Motor neuron (in vitro differentiated cells): Measurements from ENCODE around the gene OR9Q1. TPM values are rescaled to one million over a fixed set of nuclear protein-coding genes. Genes with fewer than 3 reads are reported as not detected.
"Not testable (repeated sequence)": the region's sequence is repeated elsewhere in the genome, so short reads cannot be mapped to it uniquely, and the experiment has no call there.

Experiments used
- ATAC-seq, 8 experiments: fragments of 200-7000 bp; cut with Tn5 transposase; replicated peaks in 6 of 8; 2 replicates each; pipeline ENCODE4 v1.8.0; 2021; ENCODE audit warnings: mild to moderate bottlenecking in 8 of 8, moderate library complexity in 8 of 8
- H3K27ac ChIP-seq, 2 donors: fragments of 250-450 bp; sonication (Bioruptor Pico); 2 replicates each; pipeline ENCODE4 v1.9.0; 2021; ENCODE audit warnings: antibody characterized with exemption in 2 of 2, mild to moderate bottlenecking in 2 of 2, moderate library complexity in 1 of 2
- H3K4me1 ChIP-seq, 2 donors: fragments of 250-450 bp; sonication (Bioruptor Pico); replicated peaks in 1 of 2; 2 replicates each; pipeline ENCODE4 v1.6.1; 2021; ENCODE audit warnings: antibody characterized with exemption in 2 of 2, mild to moderate bottlenecking in 2 of 2, moderate library complexity in 1 of 2
- H3K4me3 ChIP-seq, 5 donors: fragments of 250-450 bp; sonication (Bioruptor Pico); 2 replicates each; pipeline ENCODE4 v1.9.0; 2021; ENCODE audit warnings: antibody characterized with exemption in 5 of 5, mild to moderate bottlenecking in 5 of 5, moderate library complexity in 4 of 5
- WGBS, 10 experiments: fragments of 450-650 bp; shearing (Covaris generic); methylation state at CpG; one replicate each; pipeline ENCODE4 v1.0.0; 2022; 5-methylcytosine and 5-hydroxymethylcytosine counted together
- in situ Hi-C, 9 experiments: fragments of 400-800 bp; cut with MboI; loops; one replicate each; pipeline ENCODE4 v1.15.0; 2021; ENCODE audit warnings: low sequenced_read_pairs in 9 of 9, low pct_unique_long_range_greater_than_20kb in 2 of 9; ENCODE audit not compliant: unreplicated experiment in 9 of 9
- total RNA-seq, 8 experiments: library from RNA; unstranded; fragments of 300-600 nt; gene quantifications; 2 replicates each; pipeline versions ENCODE4 v1.2.3 to v1.2.4, GENCODE V29; 2022

OR9Q1 gene
- total RNA-seq, 8 experiments from 2014 or later, result 0.09 to 0.33 TPM; not detected in 6

GRCh38 chr11:58178444-58178843 is 154.8 kb downstream of the OR9Q1 start:
- ATAC-seq, result no peak
- Histone ChIP-seq H3K27ac (no peak overlapping the region), H3K4me3 (no peak overlapping the region), H3K4me1 (no peaks in the 10 kb centered on the region)
- in situ Hi-C loops, result no loop called here
- WGBS, 10 experiments, result 13 to 100% (median 70%) methylated on average over 1 to 6 of the region's 6 CpGs; no CpG with 5 or more reads in 1 of the 10 experiments

GRCh38 chr11:58179648-58180047 is 156.0 kb downstream of the OR9Q1 start:
- Histone ChIP-seq H3K4me1 (no peaks in the 10 kb centered on the region), H3K4me3 (no peak overlapping the region), H3K27ac (no peak overlapping the region)
- WGBS, 10 experiments, result 27 to 100% (median 68%) methylated on average over 2 to 6 of the region's 7 CpGs; no CpG with 5 or more reads in 2 of the 10 experiments
- in situ Hi-C loops, result no loop called here
- no peak for ATAC-seq

DNA sequence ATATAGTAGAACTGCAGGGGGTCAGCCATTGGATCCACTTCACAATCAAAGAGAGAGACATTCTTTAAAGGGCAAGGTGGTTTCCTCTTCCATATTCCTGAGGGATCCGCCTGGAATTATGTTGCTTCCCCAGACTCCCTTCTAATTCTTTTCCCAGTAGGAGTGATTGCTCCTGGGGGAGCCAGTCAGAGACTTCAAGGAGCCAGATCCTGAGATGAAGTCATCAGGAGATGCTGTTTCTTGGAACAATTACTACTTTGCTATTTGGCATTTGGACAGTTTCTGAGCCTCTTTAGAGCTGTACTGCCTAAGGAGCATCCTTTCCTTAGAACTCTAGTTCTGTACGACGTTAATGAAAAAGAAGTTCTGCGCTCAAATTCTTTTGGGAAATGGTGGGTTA is 163.3 kb downstream of the OR9Q1 start:
- 8 to 100% (median 83%) methylated on average over 1 to 4 of the region's 4 CpGs; no CpG with 5 or more reads in 1 of the 10 experiments for WGBS, 10 experiments
- in situ Hi-C loops, result no loop called here

DNA sequence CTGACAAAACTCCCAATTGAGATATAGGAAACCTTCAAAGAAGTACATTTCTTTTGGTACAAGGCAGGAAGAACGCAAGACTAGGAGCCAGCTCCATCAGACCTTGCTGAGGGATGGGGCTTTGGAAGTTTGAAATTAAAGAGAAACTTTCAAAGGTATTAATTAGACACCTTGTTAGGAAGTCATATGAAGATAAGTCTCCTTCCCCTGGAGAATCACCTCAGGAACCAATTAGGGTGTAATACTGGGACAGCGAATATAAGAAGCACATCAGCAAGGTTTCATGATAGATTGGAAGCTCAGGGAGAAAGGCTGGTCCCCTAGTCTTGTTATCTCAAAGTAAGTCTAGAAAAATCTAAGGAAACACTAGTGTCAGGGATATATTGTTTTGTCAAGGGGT is 165.1 kb downstream of the OR9Q1 start, which contains the start of gene OR9Q2:
OR9Q2 (plus strand) TSS at position 301 of the 400 bp plus-strand sequence. CDS start 1,421 bp downstream, outside the sequence.
- ATAC-seq, result no peak
- in situ Hi-C loops, result no loop called here
- no peaks in the 10 kb centered on the region for H3K4me1 ChIP-seq
- no peak within 1 kb of the TSS for H3K4me3 ChIP-seq
- H3K27ac ChIP-seq, result no peak within 1 kb of the TSS
- WGBS, 10 experiments, result 0 to 83% (median 77%) methylated on average over 1 to 2 of the region's 2 CpGs; no CpG with 5 or more reads in 4 of the 10 experiments

More for the DNA sequence above, 163.3 kb downstream of the OR9Q1 start:
- Histone ChIP-seq H3K4me3 (no peak overlapping the region), H3K4me1 (no peaks in the 10 kb centered on the region), H3K27ac (no peak overlapping the region)
- ATAC-seq, result no peak

DNA sequence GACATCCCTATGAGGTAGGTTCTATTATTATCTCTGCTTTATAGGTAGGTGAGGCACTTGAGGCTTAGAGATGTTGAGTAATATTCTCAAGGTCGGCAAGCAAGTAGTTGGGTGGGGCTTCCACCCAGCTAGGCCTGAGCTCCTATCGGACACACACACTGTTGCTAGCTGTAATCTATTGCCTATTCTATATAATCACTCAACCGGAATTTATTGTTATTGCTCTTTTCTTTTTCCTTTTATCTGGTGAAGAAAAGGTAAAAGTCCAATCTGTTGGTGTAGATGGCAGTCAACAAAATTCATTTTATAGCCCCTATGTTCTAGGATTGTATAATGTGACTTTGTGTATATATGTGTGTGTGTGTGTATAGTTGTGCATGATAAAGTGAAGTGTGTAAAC is 168.5 kb downstream of the OR9Q1 start:
- Histone ChIP-seq H3K4me3 (no peak overlapping the region), H3K27ac (no peak overlapping the region), H3K4me1 (no peaks in the 10 kb centered on the region)
- ATAC-seq, result peak in 3 of 8 experiments; percentile 40 to 53 (median 43)
- in situ Hi-C loops, result no loop called here
- WGBS, 10 experiments, result 0 to 58% (median 24%) methylated on average over 1 to 3 of the region's 3 CpGs; no CpG with 5 or more reads in 4 of the 10 experiments

GRCh38 chr11:58193391-58193790 is 169.7 kb downstream of the OR9Q1 start:
- no peak overlapping the region for H3K4me3 ChIP-seq

GRCh38 chr11:58195939-58196338 is 172.3 kb downstream of the OR9Q1 start:
- no peak overlapping the region for H3K4me3 ChIP-seq
- in situ Hi-C loops, result no loop called here
- no peak for ATAC-seq
- 0 to 100% (median 80%) methylated on average over 1 to 2 of the region's 2 CpGs; no CpG with 5 or more reads in 2 of the 10 experiments for WGBS, 10 experiments
- no peak overlapping the region for H3K27ac ChIP-seq
- no peaks in the 10 kb centered on the region for H3K4me1 ChIP-seq

More at GRCh38 chr11:58193391-58193790, 169.7 kb downstream of the OR9Q1 start:
- no peak overlapping the region for H3K27ac ChIP-seq
- in situ Hi-C loops, result no loop called here
- H3K4me1 ChIP-seq, result no peaks in the 10 kb centered on the region
- ATAC-seq, result no peak

DNA sequence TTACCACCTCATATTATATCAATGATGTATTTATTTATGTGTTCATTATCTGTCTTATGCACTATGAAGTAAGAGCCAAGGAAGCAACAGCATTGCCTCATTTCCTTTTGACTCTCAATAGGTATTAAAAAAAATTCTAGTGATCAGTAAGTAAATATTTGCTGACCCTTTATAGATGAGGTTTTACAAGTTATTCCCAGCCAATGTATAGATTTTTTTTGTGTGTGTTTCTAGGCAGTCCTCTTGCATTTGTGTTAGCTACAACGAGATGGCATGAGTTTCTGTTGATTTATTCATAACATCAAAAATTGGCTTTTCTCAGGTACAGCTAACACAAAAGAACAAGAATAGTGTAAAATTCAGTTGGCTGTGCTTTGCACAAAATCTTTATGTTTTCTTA is 175.6 kb downstream of the OR9Q1 start:
- no peak overlapping the region for H3K4me3 ChIP-seq
- no peaks in the 10 kb centered on the region for H3K4me1 ChIP-seq
- ATAC-seq, result no peak
- no peak overlapping the region for H3K27ac ChIP-seq
- in situ Hi-C loops, result no loop called here
- WGBS, 10 experiments, result 0 to 75% (median 51%) methylated on average over 1 of the region's 1 CpG; no CpG with 5 or more reads in 2 of the 10 experiments

DNA sequence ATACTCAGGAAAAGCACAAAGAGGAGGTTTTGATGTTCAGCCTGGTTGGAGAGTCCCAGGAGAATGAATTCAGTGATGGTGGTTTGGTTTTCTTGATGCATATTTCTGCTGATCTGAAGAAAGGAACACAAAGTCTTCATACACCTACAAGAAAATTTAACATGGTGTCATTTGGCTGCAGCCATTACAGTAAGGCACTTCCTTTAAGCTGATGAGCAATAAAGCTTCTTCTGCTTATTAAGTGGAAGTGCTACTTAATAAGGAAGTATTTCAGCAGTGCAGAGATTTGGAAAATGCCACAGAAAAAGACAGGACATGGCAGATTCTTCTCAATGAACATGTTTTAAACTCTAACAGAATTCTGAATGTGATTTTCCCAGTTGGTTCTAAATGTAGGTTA is 180.4 kb downstream of the OR9Q1 start, which contains the start of gene OR1S2:
OR1S2 (minus strand) TSS at position 101 of the 400 bp plus-strand sequence; CDS start at position 101, 0 bp downstream.
- in situ Hi-C loops, result no loop called here
- ATAC-seq, result no peak
- H3K27ac ChIP-seq, result no peak within 1 kb of the TSS
- H3K4me3 ChIP-seq, result no peak within 1 kb of the TSS
- no peaks in the 10 kb centered on the region for H3K4me1 ChIP-seq

- H3K27ac ChIP-seq, H3K4me3 ChIP-seq, ATAC-seq, H3K4me1 ChIP-seq, in situ Hi-C loops: not testable (repeated sequence)
- WGBS, 10 experiments, result no CpG with 5 or more reads among the region's 2 CpGs
These were observed 188.7 kb downstream of the OR9Q1 start, which contains the start of gene OR1S1 for GRCh38 chr11:58212420-58212819. TSS of gene OR1S1 (plus strand) at chr11:58212720.

GRCh38 chr11:58216476-58216875 is 192.8 kb downstream of the OR9Q1 start:
- no peak overlapping the region for H3K4me3 ChIP-seq
- no peak for ATAC-seq
- H3K27ac ChIP-seq, result no peak overlapping the region
- in situ Hi-C loops, result no loop called here
- H3K4me1 ChIP-seq, result peaks cover 2 to 3% of the 10 kb centered on the region in 2 donors

- no peak overlapping the region for H3K27ac ChIP-seq
- WGBS, 10 experiments, result 0 to 89% (median 70%) methylated on average over 3 to 7 of the region's 7 CpGs
- ATAC-seq, result peak in 4 of 8 experiments; percentile 76 to 100 (median 99)
- in situ Hi-C loops, result no loop called here
- H3K4me1 ChIP-seq, result peaks cover 2 to 3% of the 10 kb centered on the region in 2 donors
- H3K4me3 ChIP-seq, result no peak overlapping the region
These were observed 199.0 kb downstream of the OR9Q1 start for GRCh38 chr11:58222721-58223120.

DNA sequence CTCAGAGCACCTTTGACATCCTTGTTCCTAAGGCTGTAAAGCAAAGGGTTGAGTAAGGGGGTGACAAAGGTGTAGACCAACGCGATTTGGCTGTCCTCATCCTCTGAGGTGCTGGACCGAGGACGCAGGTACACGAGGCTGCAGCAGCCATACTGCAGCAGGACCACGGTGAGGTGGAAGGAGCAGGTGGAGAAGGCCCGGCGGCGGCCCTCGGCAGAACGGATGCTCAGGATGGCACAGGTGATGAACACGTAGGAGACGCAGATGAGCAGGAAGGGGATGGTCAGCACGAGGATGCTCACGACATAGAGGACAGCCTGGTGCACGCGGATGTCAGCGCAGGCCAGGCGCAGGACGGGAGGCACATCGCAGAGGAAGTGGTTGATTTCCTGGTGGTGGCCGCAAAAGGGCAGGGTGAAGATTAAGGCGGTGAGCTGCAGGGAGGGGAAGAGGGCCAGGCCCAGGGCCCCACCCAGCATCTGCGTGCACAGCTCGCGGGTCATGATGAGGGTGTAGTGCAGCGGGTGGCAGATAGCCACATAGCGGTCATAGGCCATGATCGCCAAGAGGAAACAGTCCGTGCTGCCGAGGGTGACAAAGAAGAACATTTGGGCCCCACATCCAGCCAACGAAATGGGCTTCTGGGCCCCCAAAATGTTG is 204.4 kb downstream of the OR9Q1 start:
- Histone ChIP-seq H3K27ac (no peak overlapping the region), H3K4me3 (no peak overlapping the region), H3K4me1 (no peaks in the 10 kb centered on the region)
- in situ Hi-C loops, result no loop called here
- 55 to 98% (median 91%) methylated on average over 4 to 19 of the region's 32 CpGs; no CpG with 5 or more reads in 1 of the 10 experiments for WGBS, 10 experiments
- ATAC-seq, result no peak
